Stimulated activated CD8-positive, alpha-beta memory T cell treated with anti-CD3 and anti-CD28 coated beads, Interleukin-12 subunit alpha, Interleukin-12 subunit beta, amount 100 ng/mL, for 24 hours (primary cell): ENCODE measurements around the gene BORCS5.
A peak's percentile ranks its signal among the peaks of the same experiment; 100 is the strongest.
"Not testable (repeated sequence)": the region's sequence is repeated elsewhere in the genome, so short reads cannot be mapped to it uniquely, and the experiment has no call there.

Experiments
- DNase-seq: peaks from one replicate; pipeline ENCODE4 v3.0.0-alpha.2; 2020; ENCODE audit errors: extremely low read depth

Gene BORCS5

DNA sequence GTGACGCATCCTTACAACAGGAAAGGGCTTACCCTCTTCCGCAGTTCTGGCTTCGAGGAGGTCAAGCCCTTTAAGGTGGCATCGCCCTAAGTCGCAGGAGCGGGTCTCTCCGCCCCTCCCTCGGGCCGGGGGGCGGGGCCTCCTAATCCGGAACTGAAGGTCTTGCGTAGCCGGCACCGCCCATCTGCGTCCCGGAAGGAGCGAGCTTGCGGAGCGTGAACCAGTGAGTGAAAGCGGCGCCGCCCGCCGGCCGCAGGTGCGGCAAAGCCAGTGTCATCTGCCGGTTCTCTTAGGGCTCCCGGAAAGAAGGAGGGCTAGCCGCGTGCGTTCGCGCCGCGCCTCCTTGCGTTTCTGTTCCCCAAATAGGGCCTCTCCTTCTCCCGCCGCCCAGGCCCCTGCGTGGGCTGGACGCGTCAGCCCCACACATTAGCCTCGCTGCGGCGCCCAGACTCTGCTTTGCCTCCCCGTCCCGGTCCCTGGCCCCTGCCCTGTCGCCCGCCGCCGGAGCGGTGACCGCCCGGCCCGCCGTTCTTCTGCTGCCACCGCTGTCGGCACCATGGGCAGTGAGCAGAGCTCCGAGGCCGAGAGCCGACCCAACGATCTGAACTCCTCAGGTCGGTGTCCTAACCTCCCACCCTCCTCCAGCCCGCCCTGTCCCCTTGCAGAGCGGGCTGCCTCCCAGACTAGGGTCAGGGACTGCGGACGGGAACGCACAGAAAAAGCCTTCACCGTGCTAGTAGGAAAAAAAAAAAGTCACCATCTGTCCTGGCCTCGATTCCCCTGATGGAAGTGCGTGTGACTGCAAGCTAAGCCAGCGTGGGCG lies at the start of gene BORCS5:
TSS of gene BORCS5 (plus strand) at position 183 of the 823 bp plus-strand sequence. CDS start at position 557, 374 bp downstream.
- peak; percentile 95 for DNase-seq

DNA sequence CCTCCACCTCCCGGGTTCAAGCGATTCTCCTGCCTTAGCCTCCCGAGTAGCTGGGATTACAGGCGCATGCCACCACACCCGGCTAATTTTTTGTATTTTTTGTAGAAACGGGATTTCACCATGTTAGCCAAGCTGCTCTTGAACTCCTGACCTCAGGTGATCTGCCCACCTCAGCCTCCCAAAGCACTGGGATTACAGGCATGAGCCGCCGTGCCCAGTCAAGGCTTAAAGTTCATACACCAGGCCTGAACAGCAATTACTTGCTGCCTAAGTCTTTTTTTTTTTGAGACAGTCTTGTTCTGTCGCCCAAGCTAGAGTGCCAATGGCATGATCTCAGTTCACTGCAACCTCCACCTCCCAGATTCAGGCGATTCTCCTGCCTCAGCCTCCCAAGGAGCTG lies 46.2 kb upstream of the BORCS5 start:
- not testable (repeated sequence) for DNase-seq

DNA sequence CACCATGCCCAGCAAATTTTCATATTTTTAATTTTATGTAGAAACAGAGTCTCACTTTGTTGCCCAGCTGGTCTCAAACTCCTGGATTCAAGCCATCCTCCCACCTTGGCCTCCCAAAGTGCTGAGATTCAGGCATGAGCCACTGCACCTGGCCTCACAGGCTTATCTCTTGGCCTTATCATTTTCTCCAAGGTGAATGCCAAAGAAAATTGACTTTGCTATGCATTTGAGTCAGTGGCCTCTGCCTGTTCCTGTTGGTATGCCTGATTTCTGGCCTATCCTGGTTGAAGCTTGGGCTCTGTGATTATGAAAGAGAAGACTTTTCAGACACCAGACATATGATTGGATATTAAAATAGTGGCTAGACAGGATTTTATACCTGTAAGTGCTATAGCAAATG lies 41.0 kb upstream of the BORCS5 start:
- DNase-seq: no peak

DNA sequence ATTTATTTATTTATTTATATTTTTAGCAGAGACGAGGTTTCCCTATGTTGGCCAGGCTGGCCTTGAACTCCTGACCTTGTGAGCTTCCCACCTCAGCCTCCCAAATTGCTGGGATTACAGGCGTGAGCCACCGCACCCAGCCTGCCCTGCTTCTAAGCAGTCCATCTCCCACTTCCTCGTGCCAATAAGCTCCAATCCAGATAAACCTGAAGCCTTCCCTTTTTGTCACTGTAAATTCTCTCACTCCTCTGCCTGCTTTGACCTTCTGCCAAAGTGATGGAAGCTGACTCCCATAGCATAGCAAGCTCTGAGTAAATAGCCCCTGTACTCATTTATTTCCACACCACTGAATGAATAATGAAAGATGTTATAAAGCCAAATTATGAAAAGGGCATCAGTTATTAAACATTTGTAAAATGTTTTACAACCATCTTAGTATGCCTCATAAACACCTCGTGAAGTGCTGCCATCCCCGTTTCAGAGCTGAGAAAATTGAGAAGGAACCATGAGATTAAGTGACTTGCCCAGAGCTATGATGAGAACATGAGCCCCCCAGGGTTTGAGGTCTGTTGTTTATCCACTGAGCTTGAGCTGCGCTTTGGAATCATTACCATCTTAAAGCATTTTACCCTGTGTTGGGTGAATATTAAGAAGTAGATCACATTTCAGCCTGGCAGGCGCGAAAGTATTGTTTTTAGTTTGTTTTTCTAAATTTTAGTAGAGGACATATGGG lies 37.3 kb upstream of the BORCS5 start:
- DNase-seq: no peak

DNA sequence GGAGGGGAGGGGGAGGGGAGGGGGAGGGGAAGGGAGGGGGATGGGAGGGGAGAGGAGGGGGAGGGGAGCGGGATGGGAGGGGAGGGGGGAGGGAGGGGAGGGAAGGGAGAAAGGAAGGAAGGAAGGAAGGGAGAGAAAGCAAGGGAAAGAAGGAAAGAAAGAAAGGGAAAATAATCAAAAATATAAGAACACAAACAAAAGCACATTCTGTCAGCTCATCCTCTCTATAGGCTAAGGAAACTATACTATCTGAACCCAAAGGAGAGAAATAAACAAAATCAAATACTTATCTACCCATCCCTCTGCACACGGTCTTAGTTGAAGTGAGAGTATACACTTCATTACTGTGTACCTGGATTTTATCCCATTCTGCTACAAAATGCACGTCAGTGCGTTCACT lies 33.8 kb upstream of the BORCS5 start:
- DNase-seq: no peak

DNA sequence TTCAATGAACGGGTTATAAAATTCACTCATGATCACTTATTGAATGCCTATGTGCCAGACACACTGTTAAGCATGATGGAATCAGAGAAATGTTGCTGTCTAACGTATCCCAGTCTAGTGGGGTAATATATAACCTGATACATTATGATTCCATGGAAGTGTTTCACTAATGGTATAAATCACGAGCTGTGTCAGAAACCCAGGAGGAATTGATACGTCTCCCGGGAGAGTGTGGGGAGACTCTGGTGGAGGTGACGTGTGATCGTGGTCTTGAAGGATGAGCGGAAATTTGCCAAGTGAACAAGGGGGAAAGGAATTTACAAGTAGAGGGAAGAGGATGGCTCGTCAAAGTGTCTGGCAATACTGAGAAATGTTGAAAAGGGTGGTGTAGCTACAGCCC lies 33.3 kb upstream of the BORCS5 start:
- no peak for DNase-seq

DNA sequence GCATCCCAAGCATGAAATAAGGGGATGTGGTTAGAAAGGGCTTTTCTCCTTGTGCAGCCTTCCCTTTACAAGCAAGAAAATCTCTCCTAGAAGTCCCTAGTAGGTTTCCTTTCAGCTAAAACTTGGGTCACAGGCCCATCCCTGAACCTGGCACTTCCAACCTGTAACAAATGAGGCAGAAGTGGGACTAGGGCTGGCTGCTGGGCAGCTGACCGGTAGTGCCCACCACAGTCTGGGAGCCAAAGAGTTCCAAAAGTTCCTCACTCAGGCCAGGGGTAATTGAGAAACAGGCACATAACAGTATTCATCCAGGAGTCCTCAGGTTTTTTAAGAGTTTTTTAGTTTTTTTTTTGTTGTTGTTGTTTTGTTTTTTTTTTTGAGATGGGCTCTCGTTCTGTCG lies 30.6 kb upstream of the BORCS5 start:
- no peak for DNase-seq

DNA sequence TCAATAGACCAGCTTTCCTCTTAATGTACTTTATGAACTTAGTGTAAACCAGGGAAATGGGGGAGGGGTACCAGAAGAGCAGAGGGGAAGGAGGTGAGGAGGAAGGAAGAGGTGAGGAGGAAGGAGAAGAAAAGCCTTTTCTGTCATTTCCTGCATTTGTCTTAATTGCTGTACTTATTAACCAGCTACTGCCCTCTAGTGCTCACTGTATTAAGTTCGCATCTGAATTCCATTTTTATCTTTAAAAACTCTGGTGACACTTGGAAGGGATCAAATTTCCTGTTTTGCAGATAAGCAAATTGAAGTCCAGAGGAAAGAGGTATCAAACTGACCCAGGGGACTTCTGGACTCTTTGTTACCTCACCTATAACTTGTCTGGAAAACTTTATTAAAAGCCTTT lies 29.1 kb upstream of the BORCS5 start:
- no peak for DNase-seq

DNA sequence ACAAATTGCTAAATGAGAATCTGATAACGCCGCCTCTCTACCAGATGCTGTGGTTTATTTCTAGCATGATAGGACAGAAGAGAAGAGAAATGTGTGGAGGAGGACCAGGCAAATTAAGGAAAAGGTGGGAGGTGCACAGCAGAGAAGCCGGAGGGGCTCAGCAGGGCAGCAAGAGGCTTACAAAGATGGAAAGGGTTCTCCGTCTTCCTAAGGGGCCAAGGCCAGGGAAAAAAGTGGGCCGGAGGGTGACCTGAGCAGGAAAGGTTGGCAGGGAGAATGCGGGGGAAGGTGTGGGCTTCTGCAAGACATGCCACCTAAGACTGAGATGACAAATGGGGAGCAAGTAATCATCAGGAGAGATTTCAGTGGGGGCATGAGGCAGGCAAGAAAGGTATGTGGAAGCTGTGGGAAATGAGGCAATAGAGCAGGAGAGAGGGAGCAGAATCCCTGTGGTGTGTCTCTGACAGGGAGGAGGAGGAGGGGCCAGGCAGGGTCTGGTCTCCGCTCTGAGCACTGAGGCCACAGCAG lies 25.6 kb upstream of the BORCS5 start:
- DNase-seq: no peak

DNA sequence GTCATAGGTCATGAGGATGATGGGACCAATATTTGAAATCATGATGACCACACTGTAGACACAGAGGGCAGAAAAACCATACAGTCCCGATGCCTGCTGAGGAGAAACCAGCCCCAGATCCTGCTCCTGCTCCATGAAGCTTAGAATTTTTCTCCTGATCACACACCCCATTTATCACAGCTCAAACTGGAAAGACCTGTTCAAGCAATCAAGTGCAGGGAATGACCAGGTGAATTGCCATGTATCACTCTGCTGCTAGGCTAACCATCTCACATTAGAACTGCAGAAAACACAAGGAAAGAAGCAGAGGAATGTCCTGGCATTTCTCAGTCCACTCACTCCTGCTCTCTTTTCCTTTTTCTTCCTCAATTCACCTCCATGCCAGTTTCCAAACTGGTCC lies 25.0 kb upstream of the BORCS5 start:
- no peak for DNase-seq

DNA sequence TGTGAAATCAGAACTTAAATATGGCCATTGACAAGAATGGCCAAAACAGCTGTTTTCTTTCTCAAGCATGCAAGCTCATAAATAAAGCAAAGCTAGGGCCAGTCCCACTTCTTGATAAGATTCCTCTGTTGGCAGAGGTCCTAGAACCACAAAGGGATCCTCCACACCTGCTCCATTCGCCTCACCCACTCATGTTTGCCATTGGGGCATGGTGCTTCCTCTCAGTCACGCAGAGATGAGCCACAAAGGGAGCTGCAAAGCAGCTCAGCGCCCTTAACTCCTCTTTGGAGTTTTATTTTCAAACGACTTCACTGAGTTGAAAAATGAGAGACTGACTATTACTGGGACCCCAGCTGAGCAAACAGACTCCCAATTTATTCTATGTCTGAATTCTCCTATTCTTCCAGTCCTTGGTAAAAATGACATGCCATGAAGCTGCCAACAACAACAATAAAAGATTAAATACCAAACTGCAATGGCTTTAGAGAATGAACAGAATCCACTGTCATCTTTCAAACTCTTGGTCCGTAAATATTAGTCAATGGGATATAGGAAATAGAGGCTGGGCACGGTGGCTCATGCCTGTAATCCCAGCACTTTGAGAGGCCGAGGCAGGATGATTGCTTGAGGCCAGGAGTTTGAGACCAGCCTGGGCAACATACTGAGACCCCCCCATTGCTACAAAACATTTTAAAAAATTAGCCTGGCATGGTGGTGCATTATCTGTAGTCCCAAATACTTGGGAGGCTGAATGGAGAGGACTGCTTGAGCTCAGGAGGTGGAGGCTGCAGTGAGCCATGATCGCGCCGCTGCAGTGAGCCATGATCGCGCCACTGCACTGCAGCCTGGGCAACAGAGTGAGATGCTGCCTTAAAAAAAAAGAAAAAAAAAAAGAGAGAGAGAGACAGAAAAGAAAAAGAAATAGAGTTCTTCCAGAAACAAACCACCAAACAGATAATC lies 23.2 kb upstream of the BORCS5 start:
- DNase-seq: no peak

DNA sequence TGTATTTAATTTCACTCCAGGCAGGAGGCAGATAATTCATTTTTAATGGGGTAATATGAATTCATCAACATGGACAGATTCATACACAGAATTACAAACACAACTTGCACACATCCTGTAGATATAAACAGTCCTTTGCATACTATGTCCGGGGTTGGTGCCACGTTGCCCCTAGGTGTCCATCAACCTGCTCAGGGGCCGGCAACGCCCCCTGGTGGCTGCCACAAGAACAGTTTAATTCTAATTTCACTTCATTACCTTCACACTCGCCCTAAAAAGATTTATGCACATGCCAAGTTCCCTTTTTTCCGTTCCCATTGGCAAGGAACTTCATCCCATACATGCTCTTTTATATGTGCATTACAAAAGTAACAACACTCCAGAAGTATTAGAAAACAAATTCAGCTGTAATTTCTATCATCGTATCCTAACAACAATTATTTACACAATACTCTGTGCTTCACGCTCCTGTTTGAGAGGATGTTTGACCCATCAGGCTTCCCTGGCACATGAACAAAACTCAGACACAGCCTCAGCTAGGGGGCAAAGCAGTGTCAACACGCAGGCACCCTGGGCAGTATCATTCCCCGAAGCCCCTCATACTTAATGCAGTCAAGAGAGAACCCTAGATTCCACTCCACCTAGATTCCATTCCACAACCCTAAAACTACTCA lies 22.4 kb upstream of the BORCS5 start:
- peak; percentile 31 for DNase-seq

DNA sequence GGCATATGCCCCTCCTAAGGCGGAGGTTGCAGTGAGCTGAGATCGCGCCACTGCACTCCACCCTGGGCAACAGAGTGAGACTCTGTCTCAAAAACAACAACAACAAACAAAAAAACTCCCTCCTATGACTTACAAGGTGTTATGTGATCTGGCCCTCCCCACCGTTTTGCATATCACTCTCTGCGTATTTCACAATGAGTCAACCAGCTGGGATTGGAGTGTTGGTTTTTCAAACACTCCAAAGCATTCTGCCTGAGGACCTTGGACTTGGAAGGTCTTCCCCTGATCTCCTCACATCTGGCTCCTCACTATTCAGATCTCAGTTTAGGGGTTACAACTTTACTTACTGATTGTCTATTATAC lies 20.8 kb upstream of the BORCS5 start:
- no peak for DNase-seq

DNA sequence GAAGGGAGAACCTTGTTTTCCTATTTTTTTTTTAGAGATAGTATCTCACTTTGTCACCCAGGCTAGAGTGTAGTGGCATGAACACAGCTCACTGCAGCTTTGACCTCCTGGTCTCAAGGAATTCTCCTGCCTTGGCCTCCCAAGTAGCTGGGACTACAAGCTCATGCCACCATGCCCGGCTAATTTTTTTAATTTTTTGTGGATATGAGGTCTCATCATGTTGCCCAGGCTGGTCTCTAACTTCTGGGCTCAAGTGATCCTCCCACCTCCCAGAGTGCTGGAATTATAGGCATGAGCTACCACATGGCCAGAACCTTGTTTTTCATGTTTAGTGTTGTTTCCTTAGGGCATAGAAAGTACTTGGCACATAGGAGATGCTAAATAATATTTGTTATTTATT lies 20.4 kb upstream of the BORCS5 start:
- DNase-seq: no peak

DNA sequence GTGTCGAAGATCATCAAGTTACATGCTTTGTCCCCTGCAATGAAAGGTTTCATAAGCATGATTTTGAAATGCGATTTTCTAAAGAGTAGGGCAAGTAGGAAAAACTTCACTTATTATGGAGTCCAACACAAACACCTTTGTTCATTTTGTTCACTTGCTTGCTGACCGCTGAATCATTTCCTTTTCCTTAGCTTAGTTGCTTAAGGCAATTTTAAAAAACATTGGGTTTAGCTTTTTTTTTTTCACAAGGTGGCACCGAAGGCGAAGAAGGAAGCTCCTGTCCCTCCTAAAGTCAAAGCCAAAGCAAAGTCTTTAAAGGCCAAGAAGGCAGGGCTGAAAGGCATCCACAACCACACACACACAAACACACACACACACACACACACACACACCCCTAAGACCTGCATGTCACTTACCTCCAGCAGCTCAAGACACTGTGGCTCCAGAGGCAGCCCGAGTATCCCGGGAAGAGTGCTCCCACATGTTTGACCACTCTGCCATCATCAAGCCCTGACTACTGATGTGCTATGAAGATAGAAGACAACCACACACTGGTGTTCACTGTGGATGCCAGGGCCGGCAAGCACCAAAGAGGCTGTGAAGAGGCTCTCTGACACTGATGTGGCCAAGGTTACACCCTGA lies 18.2 kb upstream of the BORCS5 start:
- DNase-seq: no peak

DNA sequence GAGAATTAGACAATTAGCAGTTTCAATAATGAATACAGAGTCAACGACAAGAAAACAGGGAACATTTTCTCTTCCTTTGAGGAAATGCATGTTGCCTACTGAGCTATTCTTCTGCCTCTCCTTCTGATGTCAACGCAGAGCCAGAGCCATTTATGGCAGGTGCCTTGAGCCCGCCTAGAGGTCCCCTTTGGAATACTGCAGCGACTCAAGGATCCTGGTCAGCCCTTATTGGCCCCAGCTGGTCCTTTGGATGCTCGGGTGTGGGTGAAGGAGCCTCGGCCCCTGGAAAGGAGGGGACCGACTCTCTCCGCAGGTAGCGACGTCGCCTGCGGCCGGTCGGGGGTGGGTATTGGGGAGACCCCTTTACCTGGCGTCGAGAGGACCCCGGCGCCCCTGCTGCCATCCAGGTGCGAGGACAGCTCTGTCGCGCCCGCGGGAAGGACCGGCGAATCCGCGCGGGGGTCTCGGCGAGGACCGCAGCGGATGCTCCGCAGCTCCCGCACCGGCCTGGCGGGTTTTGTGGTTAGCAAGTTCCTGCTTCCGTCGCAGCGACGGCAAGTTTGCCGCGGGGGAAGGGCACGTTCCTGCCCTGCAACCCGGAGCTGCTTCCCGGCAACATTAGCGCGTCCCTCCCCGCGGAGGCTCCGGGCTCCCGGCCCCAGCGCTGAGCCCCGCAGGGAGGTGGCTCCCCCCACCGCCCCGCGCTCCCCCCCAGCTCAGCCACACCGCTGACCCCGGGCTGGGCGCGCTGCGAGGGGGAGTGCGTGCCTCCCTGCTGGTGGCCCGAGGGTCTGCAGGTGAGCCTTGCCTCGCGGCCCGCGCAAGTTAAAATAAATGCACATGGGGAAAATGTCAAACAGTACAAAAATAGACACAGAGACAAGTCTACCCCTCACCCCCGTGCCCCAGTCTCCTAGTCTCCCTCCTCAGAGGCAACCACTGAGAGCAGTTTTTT lies 6.9 kb upstream of the BORCS5 start, which contains the start of gene MANSC1:
TSS of gene MANSC1 (minus strand) at position 532 of the 955 bp plus-strand sequence. CDS start 6,928 bp downstream, outside the sequence.
- DNase-seq: peak; percentile 15

DNA sequence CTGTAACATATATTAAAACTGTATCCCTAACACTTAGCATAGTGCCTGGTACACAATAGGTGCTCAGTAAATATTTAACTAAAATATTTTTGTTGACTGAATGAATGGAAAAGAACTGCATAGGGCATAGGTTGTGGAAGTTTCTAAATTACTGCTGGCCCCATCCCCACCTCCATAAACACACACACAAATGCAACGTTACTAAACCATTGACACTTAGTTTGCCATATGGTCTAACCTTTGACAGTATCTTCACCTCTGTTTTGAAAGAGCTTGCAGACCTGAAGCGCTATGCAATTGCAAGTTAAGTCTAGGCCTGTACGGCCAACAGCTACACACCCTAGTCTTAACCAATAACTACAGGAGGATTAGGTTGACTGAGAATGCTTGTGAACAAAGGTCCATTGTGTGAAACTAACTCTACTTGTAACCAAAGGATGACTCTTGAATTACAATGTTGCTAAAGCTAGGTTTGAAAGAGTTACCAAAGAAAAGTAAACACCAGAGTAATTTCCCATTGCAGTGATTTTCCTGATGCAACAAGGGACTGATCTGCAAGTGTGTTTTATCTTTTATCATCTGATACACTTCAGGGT lies 5.9 kb upstream of the BORCS5 start:
- no peak for DNase-seq

DNA sequence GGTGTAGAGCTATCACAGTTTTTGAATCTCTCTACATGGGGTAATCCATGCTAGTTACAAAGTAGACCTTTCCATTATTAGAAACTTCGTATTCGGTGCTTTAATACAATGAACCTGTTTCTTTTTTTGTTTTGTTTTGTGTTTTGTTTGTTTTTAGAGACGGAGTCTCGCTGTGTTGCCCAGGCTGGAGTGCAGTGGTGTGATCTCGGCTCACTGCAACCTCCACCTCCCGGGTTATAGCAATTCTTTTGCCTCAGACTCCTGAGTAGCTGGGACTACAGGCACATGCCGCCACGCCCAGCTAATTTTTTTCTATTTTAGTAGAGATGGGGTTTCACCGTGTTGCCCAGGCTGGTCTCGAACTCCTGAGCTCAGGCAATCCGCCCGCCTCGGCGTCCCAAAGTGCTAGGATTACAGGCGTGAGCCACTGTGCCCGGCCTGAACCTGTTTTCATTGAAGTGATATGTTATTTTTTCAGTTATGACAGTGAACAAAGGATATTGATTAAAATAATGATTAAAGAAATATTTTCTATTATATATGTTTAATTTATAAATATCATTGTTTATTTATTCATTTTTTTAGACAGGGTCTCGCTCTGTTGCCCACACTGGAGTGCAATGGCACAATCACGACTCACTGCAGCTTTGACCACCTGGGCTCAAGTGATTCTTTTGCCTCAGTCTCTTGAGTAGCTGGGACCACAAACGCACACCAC lies 5.3 kb upstream of the BORCS5 start:
- DNase-seq: not testable (repeated sequence)
